Keratinocyte (primary cell): Measurements from ENCODE around the gene MDH1. TPM values are rescaled to one million over a fixed set of nuclear protein-coding genes. Genes with fewer than 3 reads are reported as not detected.

Source experiments
- DNase-seq: peaks from one replicate; pipeline ENCODE4 v3.0.0-alpha.2; 2011; ENCODE audit warnings: low read depth, missing footprints, low spot score
- FAIRE-seq: peaks from 2 replicates; lab custom pipeline; 2011; peaks lifted over from hg19 to GRCh38; lab: Jason Lieb, UNC
- H2AFZ ChIP-seq: 2 replicates; pipeline ENCODE4 v1.6.0; 2012; ENCODE audit warnings: low read length, control low read depth, inconsistent platforms; ENCODE audit not compliant: control insufficient read depth
- H3K27ac ChIP-seq: 2 replicates; pipeline ENCODE4 v1.5.1; 2011; ENCODE audit warnings: low read length; ENCODE audit not compliant: control insufficient read depth, insufficient read depth
- H3K27me3 ChIP-seq: 3 replicates; pipeline ENCODE4 v1.6.0; 2011; ENCODE audit warnings: low read length; ENCODE audit not compliant: control insufficient read depth, insufficient read depth; ENCODE audit errors: extremely low read depth
- H3K36me3 ChIP-seq, 2 experiments: 2 replicates in 1 of 2; 3 replicates in 1 of 2; pipeline ENCODE4 v1.5.1; 2011; ENCODE audit warnings: low read length in 2 of 2, mild to moderate bottlenecking in 1 of 2; ENCODE audit not compliant: control insufficient read depth in 2 of 2, insufficient read depth in 2 of 2; ENCODE audit errors: extremely low read depth in 1 of 2
- H3K4me1 ChIP-seq: 3 replicates; pipeline ENCODE4 v1.5.1; 2011; ENCODE audit warnings: low read length; ENCODE audit not compliant: control insufficient read depth, insufficient read depth; ENCODE audit errors: extremely low read depth
- H3K4me2 ChIP-seq: 3 replicates; pipeline ENCODE4 v1.6.0; 2011; ENCODE audit warnings: low read depth, low read length; ENCODE audit not compliant: control insufficient read depth, insufficient read depth; ENCODE audit errors: extremely low read depth
- H3K4me3 ChIP-seq, 3 experiments: fragments of 200-600 bp in 1 of 3; sonication (generic) in 1 of 3; 2 replicates in 2 of 3; 3 replicates in 1 of 3; pipeline ENCODE4 v1.5.1; 2011 to 2016; ENCODE audit warnings: low read length in 3 of 3, mild to moderate bottlenecking in 3 of 3, control low read depth in 2 of 3, inconsistent platforms in 1 of 3, low read depth in 1 of 3, mixed read lengths in 1 of 3, mixed run types in 1 of 3, moderate library complexity in 1 of 3; ENCODE audit not compliant: control insufficient read depth in 2 of 3, insufficient read depth in 2 of 3; ENCODE audit errors: extremely low read depth in 1 of 3
- H3K79me2 ChIP-seq: 2 replicates; pipeline ENCODE4 v1.6.0; 2012; ENCODE audit warnings: low read length; ENCODE audit not compliant: control insufficient read depth, insufficient read depth
- H3K9ac ChIP-seq: 3 replicates; pipeline ENCODE4 v1.6.0; 2011; ENCODE audit warnings: low read length; ENCODE audit not compliant: control insufficient read depth, insufficient read depth; ENCODE audit errors: extremely low read depth
- H3K9me1 ChIP-seq: 3 replicates; pipeline ENCODE4 v1.6.0; 2011; ENCODE audit warnings: low read length; ENCODE audit not compliant: control insufficient read depth, insufficient read depth; ENCODE audit errors: extremely low read depth
- H3K9me3 ChIP-seq: 2 replicates; pipeline ENCODE4 v1.5.1; 2012; ENCODE audit warnings: low read depth, low read length; ENCODE audit not compliant: control insufficient read depth
- H4K20me1 ChIP-seq: 3 replicates; pipeline ENCODE4 v1.6.0; 2011; ENCODE audit warnings: low read length; ENCODE audit not compliant: control insufficient read depth, insufficient read depth; ENCODE audit errors: extremely low read depth
- CTCF ChIP-seq, 3 experiments: IDR thresholded peaks in 1 of 3; conservative IDR thresholded peaks in 1 of 3; optimal IDR thresholded peaks in 1 of 3; 2 replicates in 2 of 3; 3 replicates in 1 of 3; pipeline versions ENCODE3 to v1.5.1; 2011; ENCODE audit warnings: low read length in 3 of 3, mild to moderate bottlenecking in 3 of 3, moderate library complexity in 2 of 3, control low read depth in 1 of 3, inconsistent platforms in 1 of 3; ENCODE audit not compliant: insufficient read depth in 2 of 3; ENCODE audit errors: extremely low read depth in 1 of 3
- EZH2 ChIP-seq: IDR thresholded peaks from one replicate; pipeline ENCODE4 v1.6.1; 2012; ENCODE audit warnings: inconsistent platforms, mild to moderate bottlenecking, low read length, moderate library complexity
- dilution Hi-C: fragments of 300-500 bp; cut with MboI; formaldehyde crosslinking; loops from one replicate; pipeline ENCODE4 v1.7.0; 2020; ENCODE audit warnings: low sequenced_read_pairs; ENCODE audit not compliant: extremely low pct_ligation_motif_present
- polyA plus RNA-seq, 5 experiments: library from polyadenylated mRNA; depleted of rRNA in 3 of 5; stranded (reverse) in 3 of 5; stranded (forward) in 1 of 5; unstranded in 1 of 5; fragments of >200 nt; gene quantifications; 1 replicate in 1 of 5; 2 replicates in 3 of 5; 3 replicates in 1 of 5; pipeline versions ENCODE4 v1.2.1 to v1.2.3, GENCODE V29; 2011 to 2012; ENCODE audit warnings: missing spikeins in 2 of 5, low read depth in 1 of 5, low replicate concordance in 1 of 5

Gene MDH1
- polyA plus RNA-seq, 1 donor (not counting 4 experiments of a cell fraction or from before 2014, with no cell fraction given) = 320 TPM

DNA sequence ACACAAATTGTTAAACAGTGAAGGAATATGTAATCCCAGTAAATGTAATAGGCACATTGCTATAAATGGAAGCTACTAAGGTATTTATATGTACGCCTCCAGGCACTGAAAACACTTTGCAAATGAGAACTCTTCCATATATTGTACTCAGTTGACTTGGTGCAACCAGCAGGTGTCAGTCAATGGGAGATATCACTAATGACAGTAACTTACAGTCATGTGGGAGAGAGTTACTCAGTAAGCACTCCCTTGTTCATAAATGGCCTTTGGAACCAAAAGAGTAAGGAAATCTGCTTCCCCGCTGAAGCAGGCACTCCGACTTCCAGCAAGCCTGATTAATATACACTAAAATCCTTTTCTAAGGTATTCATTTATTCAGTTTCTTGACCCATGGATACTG is 5.9 kb downstream of the MDH1 start:
- no peak for FAIRE-seq
- H3K79me2 ChIP-seq = peaks cover 45% of the 10 kb centered on the region

DNA sequence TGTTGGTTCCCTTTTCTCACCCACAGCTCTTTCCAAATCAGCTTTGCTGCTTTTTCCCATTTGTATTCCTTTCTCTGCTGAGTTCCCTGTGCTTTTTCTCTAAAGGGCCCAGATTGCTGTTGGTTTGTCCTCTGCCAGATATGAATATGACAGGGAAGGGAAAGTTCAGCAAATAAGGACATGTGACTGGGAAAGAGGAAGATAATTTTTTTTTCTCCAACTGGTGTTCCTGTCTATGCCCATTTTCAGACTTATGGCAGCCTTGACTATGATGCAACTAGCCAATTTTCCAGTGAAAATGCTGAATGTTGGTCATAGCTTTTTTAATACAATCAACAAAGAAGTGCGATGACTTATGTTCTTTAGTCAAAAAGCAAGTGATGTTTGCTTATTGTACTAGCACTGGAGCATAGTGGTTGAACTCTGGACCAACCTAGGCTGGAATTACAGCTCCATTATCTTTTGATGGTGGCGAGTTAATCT is 7.7 kb downstream of the MDH1 start:
- DNase-seq (no peak), FAIRE-seq (no peak)
- Histone ChIP-seq H3K9me3 (no peaks in the 10 kb centered on the region), H2AFZ (no peak overlapping the region), H3K9ac (no peak overlapping the region), H3K4me2 (no peak overlapping the region), H3K79me2 (peaks cover 27% of the 10 kb centered on the region), H3K9me1 (no peaks in the 10 kb centered on the region), H3K4me1 (no peaks in the 10 kb centered on the region), H4K20me1 (no peaks in the 10 kb centered on the region), H3K36me3 (peaks cover 12 to 19% of the 10 kb centered on the region in 2 experiments), H3K27me3 (no peaks in the 10 kb centered on the region), H3K4me3 (no peak overlapping the region), H3K27ac (no peak overlapping the region)
- TF ChIP-seq EZH2 (no peak), CTCF (optimal IDR thresholded peaks at IDR 0.05 in 1 of 3, IDR thresholded peaks at IDR 0.05 in 1 of 3, conservative IDR thresholded peaks at IDR 0.05 in 1 of 3; ENCODE audit: extremely low read depth in 1 of 3, insufficient read depth in 2 of 3, low read length in 3 of 3) (no peak)
- dilution Hi-C loops = no loop called here

More for the DNA sequence above, 5.9 kb downstream of the MDH1 start:
- Histone ChIP-seq H3K9ac (no peak overlapping the region), H3K27ac (no peak overlapping the region), H3K4me1 (peaks cover 12% of the 10 kb centered on the region), H2AFZ (no peak overlapping the region), H3K27me3 (no peaks in the 10 kb centered on the region), H3K9me3 (no peaks in the 10 kb centered on the region), H4K20me1 (no peaks in the 10 kb centered on the region), H3K4me3 (no peak overlapping the region), H3K36me3 (peaks cover 9 to 11% of the 10 kb centered on the region in 2 experiments), H3K4me2 (no peak overlapping the region), H3K9me1 (peaks cover 2% of the 10 kb centered on the region)
- dilution Hi-C loops = no loop called here
- DNase-seq = no peak
- TF ChIP-seq CTCF (optimal IDR thresholded peaks at IDR 0.05 in 1 of 3, IDR thresholded peaks at IDR 0.05 in 1 of 3, conservative IDR thresholded peaks at IDR 0.05 in 1 of 3; ENCODE audit: extremely low read depth in 1 of 3, insufficient read depth in 2 of 3, low read length in 3 of 3) (peak in 2 of 3 experiments; percentile 9 to 17), EZH2 (no peak)
